CD14-positive monocyte (primary cell): Measurements from ENCODE around the gene CSNK1G3. TPM values are rescaled to one million over a fixed set of nuclear protein-coding genes. Genes with fewer than 3 reads are reported as not detected.

ENCODE experiments used
- DNase-seq, 3 donors: peaks; one replicate each; pipeline ENCODE4 v3.0.0-alpha.2; 2011 to 2022
- H2AFZ ChIP-seq: 2 replicates; pipeline ENCODE4 v1.6.0; 2012; ENCODE audit warnings: mild to moderate bottlenecking, low read depth, low read length, inconsistent platforms; ENCODE audit not compliant: insufficient read depth, poor library complexity, severe bottlenecking
- H3K27ac ChIP-seq, 2 donors: 1 replicate in 1 of 2; 2 replicates in 1 of 2; pipeline ENCODE4 v1.5.1; 2012 to 2013; ENCODE audit warnings: low read length in 2 of 2, control low read depth in 1 of 2, inconsistent platforms in 1 of 2, low read depth in 1 of 2, mild to moderate bottlenecking in 1 of 2
- H3K27me3 ChIP-seq, 2 donors: one replicate each; pipeline versions ENCODE4 v1.6.0 to v1.6.1; 2011 to 2013; ENCODE audit warnings: low read length in 2 of 2; ENCODE audit not compliant: control insufficient read depth in 2 of 2, insufficient read depth in 2 of 2
- H3K36me3 ChIP-seq, 2 donors: replicated peaks in 1 of 2; 1 replicate in 1 of 2; 2 replicates in 1 of 2; pipeline versions ENCODE4 v1.5.1 to v1.6.1; 2012 to 2013; ENCODE audit warnings: low read length in 2 of 2, control low read depth in 1 of 2, inconsistent platforms in 1 of 2, mild to moderate bottlenecking in 1 of 2; ENCODE audit not compliant: insufficient read depth in 2 of 2, control insufficient read depth in 1 of 2
- H3K4me1 ChIP-seq, 2 donors: 1 replicate in 1 of 2; 2 replicates in 1 of 2; pipeline versions ENCODE4 v1.5.1 to v1.6.1; 2012 to 2013; ENCODE audit warnings: low read length in 2 of 2, control low read depth in 1 of 2, inconsistent platforms in 1 of 2, mild to moderate bottlenecking in 1 of 2, moderate library complexity in 1 of 2; ENCODE audit not compliant: insufficient read depth in 2 of 2, control insufficient read depth in 1 of 2
- H3K4me2 ChIP-seq: replicated peaks from 2 replicates; pipeline ENCODE3; 2012; ENCODE audit warnings: low read length, moderate library complexity, mild to moderate bottlenecking; ENCODE audit not compliant: poor library complexity, severe bottlenecking; ENCODE audit errors: extremely low read depth
- H3K4me3 ChIP-seq, 3 experiments: fragments of 200-600 bp in 1 of 3; sonication (generic) in 1 of 3; replicated peaks in 1 of 3; 1 replicate in 2 of 3; 2 replicates in 1 of 3; pipeline ENCODE4 v1.5.1; 2011 to 2013; ENCODE audit warnings: low read length in 3 of 3, mild to moderate bottlenecking in 3 of 3, control low read depth in 2 of 3, low read depth in 2 of 3, inconsistent platforms in 1 of 3, moderate library complexity in 1 of 3
- H3K79me2 ChIP-seq: 2 replicates; pipeline ENCODE4 v1.6.0; 2012; ENCODE audit warnings: mild to moderate bottlenecking, control low read depth, inconsistent platforms, low read length, moderate library complexity; ENCODE audit not compliant: insufficient read depth
- H3K9ac ChIP-seq: 2 replicates; pipeline ENCODE4 v1.6.0; 2017; ENCODE audit warnings: low read length, mild to moderate bottlenecking; ENCODE audit not compliant: insufficient read depth, poor library complexity, severe bottlenecking
- H3K9me3 ChIP-seq, 2 donors: replicated peaks in 1 of 2; 1 replicate in 1 of 2; 2 replicates in 1 of 2; pipeline versions ENCODE4 v1.5.1 to v1.6.1; 2012 to 2013; ENCODE audit warnings: low read length in 2 of 2, control low read depth in 1 of 2; ENCODE audit not compliant: control insufficient read depth in 1 of 2, insufficient read depth in 1 of 2
- H4K20me1 ChIP-seq: 2 replicates; pipeline ENCODE4 v1.6.0; 2012; ENCODE audit warnings: mild to moderate bottlenecking, low read length, control low read depth, moderate library complexity; ENCODE audit not compliant: insufficient read depth
- H3K27ac Mint-ChIP-seq, 7 donors: one replicate each; pipeline ENCODE4 v1.8.0; 2020; ENCODE audit warnings: mild to moderate bottlenecking in 7 of 7, mixed read lengths in 7 of 7, moderate library complexity in 6 of 7, inconsistent platforms in 2 of 7
- H3K27me3 Mint-ChIP-seq, 3 donors: one replicate each; pipeline ENCODE4 v1.8.0; 2021 to 2022; ENCODE audit warnings: low read depth in 3 of 3, mild to moderate bottlenecking in 3 of 3, mixed read lengths in 3 of 3, moderate library complexity in 3 of 3, inconsistent platforms in 1 of 3
- H3K36me3 Mint-ChIP-seq, 2 donors: one replicate each; pipeline ENCODE4 v1.8.0; 2020; ENCODE audit warnings: mixed read lengths in 2 of 2, inconsistent platforms in 1 of 2, mild to moderate bottlenecking in 1 of 2
- H3K4me1 Mint-ChIP-seq: one replicate; pipeline ENCODE4 v1.8.0; 2020; ENCODE audit warnings: mild to moderate bottlenecking, mixed read lengths
- H3K4me3 Mint-ChIP-seq, 2 donors: one replicate each; pipeline ENCODE4 v1.8.0; 2020; ENCODE audit warnings: mild to moderate bottlenecking in 2 of 2, mixed read lengths in 2 of 2, moderate library complexity in 1 of 2
- H3K9me3 Mint-ChIP-seq, 7 donors: one replicate each; pipeline ENCODE4 v1.8.0; 2020 to 2022; ENCODE audit warnings: mixed read lengths in 7 of 7, mild to moderate bottlenecking in 6 of 7, moderate library complexity in 6 of 7, inconsistent platforms in 2 of 7
- CTCF ChIP-seq: fragments of 200-600 bp; IDR thresholded peaks from one replicate; pipeline ENCODE4 v1.8.0; 2022; ENCODE audit warnings: antibody characterized with exemption, mild to moderate bottlenecking
- intact Hi-C, 2 donors: fragments of 100-400 bp; cut with micrococcal nuclease; formaldehyde crosslinking; loops; one replicate each; pipeline versions ENCODE4 v1.15.0 to v1.15.1; 2023
- polyA plus RNA-seq, 3 donors: library from polyadenylated mRNA; depleted of rRNA in 1 of 3; unstranded in 2 of 3; stranded (reverse) in 1 of 3; fragments of 300-500 nt in 2 of 3; fragments of >200 nt in 1 of 3; fragmentation: Illumina TruSeq in 2 of 3; gene quantifications; 1 replicate in 2 of 3; 2 replicates in 1 of 3; pipeline ENCODE4 v1.2.3, GENCODE V29; 2012 to 2021

CSNK1G3 gene
- polyA plus RNA-seq, 3 donors = 10.8 to 22.3 (median 17.1) TPM

GRCh38 chr5:123518111-123518510 is 6.1 kb downstream of the CSNK1G3 start:
- Mint-ChIP-seq H3K27ac (peak overlapping the region in 1 of 7 donors; percentile 1), H3K27me3 (peaks cover 0 to under 1% (median 0%) of the 10 kb centered on the region in 3 donors)
- H3K27ac ChIP-seq = no peak overlapping the region

GRCh38 chr5:123520677-123521247 is 8.8 kb downstream of the CSNK1G3 start:
- Histone ChIP-seq H4K20me1 (peaks cover 81% of the 10 kb centered on the region), H3K9me3 (no peaks in the 10 kb centered on the region), H3K4me2 (no peak overlapping the region), H2AFZ (no peak overlapping the region), H3K79me2 (peaks cover 94% of the 10 kb centered on the region), H3K36me3 (no peaks in the 10 kb centered on the region), H3K27me3 (no peaks in the 10 kb centered on the region), H3K4me3 (no peak overlapping the region), H3K4me1 (peaks cover 8 to 18% of the 10 kb centered on the region in 2 donors), H3K9ac (no peak overlapping the region), H3K27ac (no peak overlapping the region)
- peak in 1 of 3 donors; percentile 21 for DNase-seq
- peaks cover 0 to 3% (median 0%) of the 10 kb centered on the region in 3 donors for H3K27me3 Mint-ChIP-seq
- H3K36me3 Mint-ChIP-seq = peaks cover 0 to 2% of the 10 kb centered on the region in 2 donors
- H3K4me3 Mint-ChIP-seq = no peak overlapping the region
- no peak for TF ChIP-seq CTCF
- intact Hi-C loops = no loop called here
- H3K4me1 Mint-ChIP-seq = peaks cover 33% of the 10 kb centered on the region
- H3K27ac Mint-ChIP-seq = peak overlapping the region in 1 of 7 donors; percentile 53
- H3K9me3 Mint-ChIP-seq = no peaks in the 10 kb centered on the region

More at GRCh38 chr5:123518111-123518510, 6.1 kb downstream of the CSNK1G3 start:
- no peak for TF ChIP-seq CTCF
- H3K4me3 Mint-ChIP-seq = no peak overlapping the region
- no peak overlapping the region for H3K9ac ChIP-seq
- H4K20me1 ChIP-seq = peaks cover 59% of the 10 kb centered on the region
- no peaks in the 10 kb centered on the region for H3K27me3 ChIP-seq
- no peak overlapping the region for H2AFZ ChIP-seq
- H3K79me2 ChIP-seq = peaks cover 94% of the 10 kb centered on the region
- no peak overlapping the region for H3K4me3 ChIP-seq
- intact Hi-C loops = no loop called here
- H3K4me1 Mint-ChIP-seq = peaks cover 31% of the 10 kb centered on the region
- H3K36me3 Mint-ChIP-seq = no peaks in the 10 kb centered on the region
- H3K36me3 ChIP-seq = no peaks in the 10 kb centered on the region
- no peak for DNase-seq
- no peaks in the 10 kb centered on the region for H3K9me3 Mint-ChIP-seq
- peaks cover 4 to 10% of the 10 kb centered on the region in 2 donors for H3K4me1 ChIP-seq
- H3K4me2 ChIP-seq = no peak overlapping the region
- no peaks in the 10 kb centered on the region for H3K9me3 ChIP-seq
